Measurements from ENCODE around the gene ADNP. TPM values are rescaled to one million over a fixed set of nuclear protein-coding genes. Genes with fewer than 3 reads are reported as not detected.

ADNP gene
- total RNA-seq, 4 donors from 2014 or later, result 51.8 to 64.3 (median 58.2) TPM

GRCh38 chr20:50848846-50849673, 82.2 kb downstream of the ADNP start:
- TF ChIP-seq POLR2A (IDR thresholded peaks at IDR 0.05), result no peak
- no peak for TF ChIP-seq CTCF (IDR thresholded peaks at IDR 0.05)
- DNase-seq, result peak in 2 of 3 donors; percentile 30 to 60
- Histone ChIP-seq H3K27ac (peak overlapping the region in 1 of 4 donors; percentile 62), H3K36me3 (no peaks in the 10 kb centered on the region), H3K4me1 (peaks cover 0 to 12% (median 6%) of the 10 kb centered on the region in 4 donors), H3K9me3 (no peaks in the 10 kb centered on the region), H3K27me3 (no peaks in the 10 kb centered on the region), H3K4me3 (no peak overlapping the region)

DNA sequence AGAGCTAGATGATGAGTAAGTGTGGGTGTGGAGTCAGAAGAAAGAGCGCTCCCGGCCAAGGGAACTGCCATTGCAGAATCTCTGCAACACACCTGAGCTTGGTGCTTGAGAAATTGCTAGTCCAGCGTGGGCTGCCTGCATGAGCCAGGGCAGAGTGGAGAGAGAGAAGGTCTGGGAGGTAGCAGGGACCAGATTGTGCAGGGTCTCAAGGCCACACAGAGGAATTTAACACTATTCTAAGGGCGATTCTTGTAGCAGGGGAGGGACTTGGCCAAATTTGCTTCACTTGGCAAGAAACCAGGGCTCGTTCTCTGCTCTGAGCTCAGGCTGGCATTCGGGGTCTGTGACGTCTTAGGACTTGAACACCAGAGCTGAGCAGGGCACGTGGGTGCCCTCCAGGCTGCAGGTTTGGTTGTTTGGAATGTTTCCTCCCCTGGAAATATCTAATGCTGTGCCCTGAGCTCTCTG, 82.9 kb downstream of the ADNP start:
- Histone ChIP-seq H3K9me3 (no peaks in the 10 kb centered on the region), H3K27me3 (no peaks in the 10 kb centered on the region), H3K4me3 (no peak overlapping the region), H3K4me1 (peaks cover 0 to 12% (median 7%) of the 10 kb centered on the region in 4 donors), H3K36me3 (no peaks in the 10 kb centered on the region), H3K27ac (peak overlapping the region in 1 of 4 donors; percentile 62)
- TF ChIP-seq CTCF (IDR thresholded peaks at IDR 0.05) (no peak), POLR2A (IDR thresholded peaks at IDR 0.05) (no peak)
- DNase-seq, result peak in 1 of 3 donors; percentile 27

DNA sequence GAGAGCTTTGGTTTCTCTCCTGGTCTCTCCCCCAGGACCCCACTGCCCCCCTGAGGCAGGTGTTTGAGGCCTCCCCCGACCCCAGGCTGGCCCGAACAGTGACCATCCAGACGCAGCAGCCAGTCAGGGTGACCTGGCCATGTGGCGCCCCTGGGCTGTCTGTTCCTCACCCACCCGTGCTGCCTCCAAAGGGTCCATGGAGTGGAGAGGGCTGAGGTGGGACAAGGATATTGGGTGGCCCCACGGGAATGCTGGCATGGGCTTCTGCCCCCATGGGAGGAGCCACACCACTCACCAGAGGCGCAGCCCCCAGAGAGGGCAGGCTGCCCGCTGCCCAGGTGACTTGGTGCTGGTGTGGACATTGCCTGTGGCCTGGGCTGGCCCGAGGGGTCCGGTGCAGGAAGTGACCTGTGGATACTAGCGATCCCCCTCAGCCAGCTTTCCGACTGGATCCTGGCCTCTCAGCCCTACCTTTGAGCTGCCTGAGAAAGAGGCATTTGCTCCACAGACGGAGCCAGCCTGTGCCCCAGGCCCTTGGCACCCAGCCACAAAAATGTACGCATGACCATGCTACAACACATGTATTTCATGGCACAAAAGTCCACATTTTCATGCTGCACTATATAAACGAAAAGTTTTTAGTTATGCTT, 85.5 kb downstream of the ADNP start:
- no peak overlapping the region for H3K4me3 ChIP-seq
- no peak overlapping the region for H3K27ac ChIP-seq
- H3K4me1 ChIP-seq, result peaks cover 0 to 12% (median 7%) of the 10 kb centered on the region in 4 donors
- H3K9me3 ChIP-seq, result no peaks in the 10 kb centered on the region
- TF ChIP-seq POLR2A (IDR thresholded peaks at IDR 0.05), result no peak
- TF ChIP-seq CTCF (IDR thresholded peaks at IDR 0.05), result no peak
- DNase-seq, result no peak
- no peaks in the 10 kb centered on the region for H3K36me3 ChIP-seq
- no peaks in the 10 kb centered on the region for H3K27me3 ChIP-seq

GRCh38 chr20:50844430-50845100, 86.7 kb downstream of the ADNP start:
- no peaks in the 10 kb centered on the region for H3K36me3 ChIP-seq
- peak in 1 of 3 donors; percentile 34 for DNase-seq
- H3K4me1 ChIP-seq, result peaks cover 0 to 12% (median 7%) of the 10 kb centered on the region in 4 donors
- peak overlapping the region in 1 of 4 donors; percentile 21 for H3K27ac ChIP-seq
- H3K27me3 ChIP-seq, result no peaks in the 10 kb centered on the region
- TF ChIP-seq POLR2A (IDR thresholded peaks at IDR 0.05), result no peak
- TF ChIP-seq CTCF (IDR thresholded peaks at IDR 0.05), result no peak
- H3K9me3 ChIP-seq, result no peaks in the 10 kb centered on the region
- no peak overlapping the region for H3K4me3 ChIP-seq

Data from Peyer's patch (tissue), 4 donors.